Activated B cell treated with CpG ODN at 0.5 μM for 24 hours (primary cell): ENCODE measurements around the gene TFPI. TPM values are rescaled to one million over a fixed set of nuclear protein-coding genes. Genes with fewer than 3 reads are reported as not detected.

Experiments
- ATAC-seq: fragments of 200-7000 bp; cut with Tn5 transposase; one replicate; pipeline ENCODE4 v1.10.0; 2021; ENCODE audit warnings: low read depth, mild to moderate bottlenecking, moderate library complexity
- CTCF ChIA-PET: fragments of 350-600 bp; sonication (Branson Sonifier 250); formaldehyde crosslinking; loops from one replicate; lab custom pipeline; 2021; ENCODE audit warnings: antibody characterized with exemption; lab: Charles Lee
- POLR2A ChIA-PET: fragments of 350-600 bp; sonication (Branson Sonifier 250); formaldehyde crosslinking; loops from one replicate; lab custom pipeline; 2021; ENCODE audit warnings: antibody characterized with exemption; lab: Charles Lee
- DNase-seq: peaks from one replicate; pipeline ENCODE4 v3.0.0; 2022
- H3K27ac Mint-ChIP-seq: one replicate; pipeline ENCODE4 v1.8.0; 2020; ENCODE audit warnings: mixed read lengths
- H3K27me3 Mint-ChIP-seq: one replicate; pipeline ENCODE4 v1.8.0; 2021; ENCODE audit warnings: mixed read lengths
- H3K36me3 Mint-ChIP-seq: one replicate; pipeline ENCODE4 v1.8.0; 2021; ENCODE audit warnings: low read depth, mixed read lengths
- H3K4me1 Mint-ChIP-seq: one replicate; pipeline ENCODE4 v1.8.0; 2021; ENCODE audit warnings: mixed read lengths
- H3K4me3 Mint-ChIP-seq: one replicate; pipeline ENCODE4 v1.8.0; 2020; ENCODE audit warnings: mild to moderate bottlenecking, mixed read lengths
- H3K9me3 Mint-ChIP-seq: one replicate; pipeline ENCODE4 v1.8.0; 2020; ENCODE audit warnings: mixed read lengths
- intact Hi-C: fragments of 100-400 bp; cut with micrococcal nuclease; formaldehyde crosslinking; loops from one replicate; pipeline ENCODE4 v1.15.1; 2024
- total RNA-seq: library from RNA; stranded (reverse); gene quantifications from 2 replicates; pipeline ENCODE4 v1.2.3, GENCODE V29; 2022
- TF ChIP-seq, protein P1 (sequence below): fragments of 200-600 bp; IDR thresholded peaks from one replicate; pipeline ENCODE4 v1.8.0; 2022; ENCODE audit warnings: antibody characterized with exemption, mild to moderate bottlenecking

The TFPI gene
- total RNA-seq, 1 donor from 2014 or later = not detected

DNA sequence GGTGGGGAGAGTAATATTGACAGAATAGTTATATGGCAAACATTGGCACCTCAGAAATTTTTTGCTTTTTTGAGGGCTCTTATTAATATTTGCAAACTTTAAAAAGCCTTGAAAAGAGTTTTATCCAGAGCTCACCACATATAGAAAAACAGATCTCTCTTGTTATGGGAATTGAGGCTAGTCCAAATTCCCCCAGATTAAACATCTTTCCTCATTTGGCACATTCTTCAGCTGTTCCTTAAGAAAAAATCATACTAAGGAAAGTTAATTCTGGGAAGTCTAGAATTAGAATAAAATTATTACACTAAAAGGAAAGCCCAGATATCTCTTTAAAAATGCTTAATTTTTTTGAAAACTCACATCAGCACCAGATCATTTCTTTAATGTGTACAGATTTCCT lies 5.6 kb downstream of the TFPI start:
- Mint-ChIP-seq H3K36me3 (no peaks in the 10 kb centered on the region), H3K27ac (no peak overlapping the region), H3K4me3 (no peak overlapping the region), H3K9me3 (no peaks in the 10 kb centered on the region), H3K4me1 (no peaks in the 10 kb centered on the region), H3K27me3 (no peaks in the 10 kb centered on the region)
- POLR2A ChIA-PET = no interaction called here
- intact Hi-C loops = no loop called here
- ATAC-seq = no peak
- TF ChIP-seq, protein P1, sequence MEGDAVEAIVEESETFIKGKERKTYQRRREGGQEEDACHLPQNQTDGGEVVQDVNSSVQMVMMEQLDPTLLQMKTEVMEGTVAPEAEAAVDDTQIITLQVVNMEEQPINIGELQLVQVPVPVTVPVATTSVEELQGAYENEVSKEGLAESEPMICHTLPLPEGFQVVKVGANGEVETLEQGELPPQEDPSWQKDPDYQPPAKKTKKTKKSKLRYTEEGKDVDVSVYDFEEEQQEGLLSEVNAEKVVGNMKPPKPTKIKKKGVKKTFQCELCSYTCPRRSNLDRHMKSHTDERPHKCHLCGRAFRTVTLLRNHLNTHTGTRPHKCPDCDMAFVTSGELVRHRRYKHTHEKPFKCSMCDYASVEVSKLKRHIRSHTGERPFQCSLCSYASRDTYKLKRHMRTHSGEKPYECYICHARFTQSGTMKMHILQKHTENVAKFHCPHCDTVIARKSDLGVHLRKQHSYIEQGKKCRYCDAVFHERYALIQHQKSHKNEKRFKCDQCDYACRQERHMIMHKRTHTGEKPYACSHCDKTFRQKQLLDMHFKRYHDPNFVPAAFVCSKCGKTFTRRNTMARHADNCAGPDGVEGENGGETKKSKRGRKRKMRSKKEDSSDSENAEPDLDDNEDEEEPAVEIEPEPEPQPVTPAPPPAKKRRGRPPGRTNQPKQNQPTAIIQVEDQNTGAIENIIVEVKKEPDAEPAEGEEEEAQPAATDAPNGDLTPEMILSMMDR = no peak
- CTCF ChIA-PET = no interaction called here
- DNase-seq = no peak

DNA sequence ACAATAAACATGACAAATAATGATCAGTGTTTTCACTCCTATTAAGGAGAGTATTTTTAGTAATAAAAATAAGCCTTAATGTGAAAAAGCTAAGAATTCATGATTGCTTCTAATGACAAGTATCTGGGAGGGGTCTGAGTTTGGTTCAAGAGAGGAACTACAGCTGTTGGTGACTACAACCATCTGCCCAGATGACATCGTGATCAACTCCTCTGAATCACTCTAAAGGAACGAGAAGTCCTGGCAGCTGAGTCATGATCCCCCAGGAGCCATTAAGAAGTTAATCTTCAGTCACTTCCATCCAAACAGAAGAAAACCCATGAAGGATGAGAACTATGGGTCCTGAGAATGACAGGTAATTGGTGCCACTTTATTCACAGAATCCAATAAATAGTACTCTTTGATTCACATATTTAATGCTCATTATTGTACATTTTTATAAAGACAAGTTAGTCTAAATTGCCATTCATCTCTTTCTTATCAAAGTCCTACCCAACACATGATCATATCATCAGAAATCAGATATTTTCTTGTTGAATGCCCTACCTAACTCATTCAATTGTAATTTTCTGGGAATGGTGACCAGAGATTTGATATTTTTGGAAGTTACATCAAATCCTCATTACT lies 6.8 kb downstream of the TFPI start:
- ChIA-PET CTCF (no interaction called here), POLR2A (no interaction called here)
- Mint-ChIP-seq H3K4me3 (no peak overlapping the region), H3K27ac (no peak overlapping the region), H3K27me3 (no peaks in the 10 kb centered on the region), H3K4me1 (no peaks in the 10 kb centered on the region), H3K36me3 (no peaks in the 10 kb centered on the region), H3K9me3 (no peaks in the 10 kb centered on the region)
- no peak for DNase-seq
- intact Hi-C loops = no loop called here
- TF ChIP-seq, protein P1 = no peak
- no peak for ATAC-seq

DNA sequence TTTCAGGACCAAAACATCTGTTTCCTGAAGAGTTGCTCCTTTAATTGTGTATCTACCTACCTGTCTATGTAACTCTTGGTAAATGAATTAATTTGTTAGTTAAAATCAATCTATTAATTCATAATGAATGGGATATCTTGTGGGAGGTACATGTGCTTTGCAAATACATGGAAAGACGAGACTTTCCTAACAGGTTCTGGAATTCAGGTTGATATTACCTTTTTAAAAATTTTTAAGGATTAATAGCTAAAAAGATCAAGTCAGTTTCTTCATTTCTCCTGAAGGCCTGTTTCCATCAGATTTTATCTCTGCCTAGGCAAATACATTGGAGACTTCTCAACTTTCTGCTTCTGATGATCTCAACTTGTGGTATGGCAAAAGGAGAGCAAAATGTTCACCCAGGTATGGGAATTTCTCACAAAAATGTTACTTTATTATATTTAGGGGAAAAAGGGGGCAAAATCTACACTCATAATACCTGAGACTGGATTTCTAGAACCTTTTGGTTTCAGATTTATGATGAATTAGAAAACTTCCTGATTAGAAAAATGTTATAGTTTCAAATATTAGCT lies 7.4 kb downstream of the TFPI start:
- POLR2A ChIA-PET = no interaction called here
- TF ChIP-seq, protein P1 = no peak
- H3K27me3 Mint-ChIP-seq = no peaks in the 10 kb centered on the region
- H3K4me3 Mint-ChIP-seq = no peak overlapping the region
- DNase-seq (no peak), ATAC-seq (no peak)
- no peak overlapping the region for H3K27ac Mint-ChIP-seq
- H3K36me3 Mint-ChIP-seq = no peaks in the 10 kb centered on the region
- H3K9me3 Mint-ChIP-seq = no peaks in the 10 kb centered on the region
- H3K4me1 Mint-ChIP-seq = no peaks in the 10 kb centered on the region
- intact Hi-C loops = no loop called here
- CTCF ChIA-PET = no interaction called here

DNA sequence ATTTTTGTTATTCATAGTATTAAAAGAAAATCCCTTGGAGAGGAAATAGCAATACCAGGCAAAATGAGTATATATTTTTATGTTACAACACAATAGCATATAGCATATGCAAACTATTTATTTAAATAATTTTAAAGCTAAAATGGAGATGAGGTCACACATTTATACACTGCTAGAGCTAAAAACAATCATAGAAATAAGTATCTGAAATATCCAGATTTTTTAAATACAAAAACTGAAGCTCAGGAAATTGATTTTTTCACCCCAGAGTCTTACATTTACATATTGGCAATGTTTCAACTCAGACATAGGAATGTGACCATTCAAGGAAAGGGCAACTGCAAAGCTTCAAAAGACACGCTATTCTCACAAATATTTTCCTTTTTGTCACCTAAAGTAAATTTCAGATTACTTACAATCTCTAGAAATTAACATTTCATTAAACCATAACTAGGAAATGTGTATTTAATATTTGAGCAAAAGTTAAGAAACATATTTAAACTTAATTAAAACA lies 8.9 kb downstream of the TFPI start:
- no peaks in the 10 kb centered on the region for H3K4me1 Mint-ChIP-seq
- H3K4me3 Mint-ChIP-seq = no peak overlapping the region
- intact Hi-C loops = no loop called here
- TF ChIP-seq, protein P1 = no peak
- ChIA-PET POLR2A (no interaction called here), CTCF (no interaction called here)
- no peaks in the 10 kb centered on the region for H3K9me3 Mint-ChIP-seq
- no peaks in the 10 kb centered on the region for H3K27me3 Mint-ChIP-seq
- no peak for DNase-seq
- no peak overlapping the region for H3K27ac Mint-ChIP-seq
- no peaks in the 10 kb centered on the region for H3K36me3 Mint-ChIP-seq
- no peak for ATAC-seq

DNA sequence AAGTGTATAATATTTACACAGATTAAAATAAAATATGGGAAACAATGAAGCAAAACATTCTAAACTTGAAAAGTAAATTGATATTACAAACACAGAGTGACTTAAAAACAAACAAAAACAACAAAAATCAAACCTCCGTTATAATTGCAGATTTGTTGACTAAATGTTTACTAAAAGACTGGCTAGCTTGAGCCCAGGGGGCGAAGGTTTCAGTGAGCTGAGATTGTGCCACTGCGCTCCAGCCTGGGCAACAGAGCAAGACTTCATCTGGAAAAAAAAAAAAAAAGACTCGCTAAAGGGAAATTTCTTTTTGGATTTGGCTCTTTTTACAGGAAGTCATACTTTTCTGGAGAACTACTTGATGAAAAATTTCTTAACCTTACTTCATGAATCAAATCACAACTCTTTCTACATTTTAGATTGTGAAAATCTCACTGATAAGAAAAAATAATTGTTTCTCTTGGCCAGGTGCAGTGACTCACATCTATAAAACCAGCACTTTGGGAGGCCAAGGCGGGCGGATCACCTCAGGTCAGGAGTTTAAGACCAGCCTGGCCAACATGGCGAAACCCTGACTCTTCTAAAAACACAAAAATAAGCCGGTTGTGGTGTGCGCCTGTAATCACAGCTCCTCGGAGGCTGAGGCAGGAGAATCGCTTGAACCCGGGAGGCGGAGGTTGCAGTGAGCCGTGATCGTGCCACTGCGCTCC lies 9.7 kb downstream of the TFPI start:
- CTCF ChIA-PET = no interaction called here
- no peaks in the 10 kb centered on the region for H3K36me3 Mint-ChIP-seq
- H3K9me3 Mint-ChIP-seq = no peaks in the 10 kb centered on the region
- H3K27ac Mint-ChIP-seq = no peak overlapping the region
- TF ChIP-seq, protein P1 = no peak
- no peak overlapping the region for H3K4me3 Mint-ChIP-seq
- ATAC-seq = no peak
- intact Hi-C loops = no loop called here
- no peaks in the 10 kb centered on the region for H3K27me3 Mint-ChIP-seq
- H3K4me1 Mint-ChIP-seq = no peaks in the 10 kb centered on the region
- DNase-seq = no peak
- POLR2A ChIA-PET = no interaction called here
